Transverse colon (tissue), 4 donors: ENCODE results near the gene TMEM187.

Experiments
- CTCF ChIP-seq, 5 experiments: fragments of 200-600 bp in 3 of 5; fragments of 450-650 bp in 2 of 5; sonication (generic) in 3 of 5; IDR thresholded peaks; 1 replicate in 2 of 5; 2 replicates in 3 of 5; pipeline ENCODE4 v1.5.1; 2016 to 2017; ENCODE audit warnings: antibody characterized with exemption in 5 of 5, inconsistent platforms in 3 of 5, mild to moderate bottlenecking in 2 of 5, moderate library complexity in 1 of 5
- EP300 ChIP-seq: sonication (generic); formaldehyde crosslinking; IDR thresholded peaks from one replicate; pipeline ENCODE4 v1.6.1; 2017; ENCODE audit warnings: antibody characterized with exemption, low read depth
- POLR2A ChIP-seq: fragments of 450-650 bp; IDR thresholded peaks from one replicate; pipeline ENCODE4 v1.6.1; 2016; ENCODE audit warnings: antibody characterized with exemption, mild to moderate bottlenecking, moderate library complexity
- POLR2AphosphoS5 ChIP-seq, 3 donors: sonication (generic); formaldehyde crosslinking; IDR thresholded peaks; one replicate each; pipeline ENCODE4 v1.6.1; 2016; ENCODE audit warnings: antibody characterized with exemption in 3 of 3

DNA sequence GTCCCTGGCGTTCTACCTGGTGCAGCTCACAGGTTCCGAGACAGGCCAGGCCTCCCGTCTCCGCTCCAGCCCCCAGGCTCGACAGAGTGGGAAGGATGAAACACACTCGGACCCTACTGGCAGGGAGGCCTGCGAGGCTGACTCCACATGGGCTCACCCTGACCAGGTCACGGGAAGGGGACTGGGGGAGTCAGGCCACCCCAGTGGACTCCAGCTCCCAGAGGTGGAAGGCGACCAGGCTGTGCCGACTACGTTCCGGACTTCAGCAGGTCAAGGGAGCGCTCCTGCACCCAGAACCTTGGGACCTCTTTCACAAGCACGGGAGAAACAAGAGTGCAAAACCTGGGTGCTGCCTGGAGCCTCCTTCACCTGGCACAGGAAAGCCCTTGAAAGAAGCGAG, 51.7 kb downstream of the TMEM187 start:
- TF ChIP-seq CTCF (IDR thresholded peaks at IDR 0.05) (no peak), POLR2A (no peak), POLR2AphosphoS5 (IDR thresholded peaks at IDR 0.05) (no peak), EP300 (no peak)
